ENCODE measurements around the gene AFTPH. TPM values are rescaled to one million over a fixed set of nuclear protein-coding genes. Genes with fewer than 3 reads are reported as not detected.

Gene AFTPH
- total RNA-seq, 1 experiment from 2014 or later: 17.9 TPM

DNA sequence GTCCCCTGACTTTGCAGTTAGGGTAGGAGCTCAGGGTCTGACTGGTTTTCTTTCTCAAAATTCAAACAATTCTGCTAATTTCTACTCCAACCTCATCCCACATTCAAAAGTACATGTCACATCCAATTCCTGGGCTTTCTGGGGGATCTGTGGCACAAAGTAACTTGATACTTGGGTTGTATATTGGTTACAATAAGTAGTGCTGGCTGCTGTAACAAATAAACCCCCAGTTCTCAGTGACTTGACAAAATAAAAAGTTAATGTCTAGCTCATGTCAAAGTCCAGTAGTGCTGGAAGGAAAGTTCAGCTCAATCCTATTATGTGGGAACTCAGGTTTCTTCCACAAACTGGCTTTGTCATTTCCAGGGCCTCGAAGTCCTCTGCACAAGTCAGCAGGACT, 47.1 kb upstream of the AFTPH start:
- TF ChIP-seq, protein P1, sequence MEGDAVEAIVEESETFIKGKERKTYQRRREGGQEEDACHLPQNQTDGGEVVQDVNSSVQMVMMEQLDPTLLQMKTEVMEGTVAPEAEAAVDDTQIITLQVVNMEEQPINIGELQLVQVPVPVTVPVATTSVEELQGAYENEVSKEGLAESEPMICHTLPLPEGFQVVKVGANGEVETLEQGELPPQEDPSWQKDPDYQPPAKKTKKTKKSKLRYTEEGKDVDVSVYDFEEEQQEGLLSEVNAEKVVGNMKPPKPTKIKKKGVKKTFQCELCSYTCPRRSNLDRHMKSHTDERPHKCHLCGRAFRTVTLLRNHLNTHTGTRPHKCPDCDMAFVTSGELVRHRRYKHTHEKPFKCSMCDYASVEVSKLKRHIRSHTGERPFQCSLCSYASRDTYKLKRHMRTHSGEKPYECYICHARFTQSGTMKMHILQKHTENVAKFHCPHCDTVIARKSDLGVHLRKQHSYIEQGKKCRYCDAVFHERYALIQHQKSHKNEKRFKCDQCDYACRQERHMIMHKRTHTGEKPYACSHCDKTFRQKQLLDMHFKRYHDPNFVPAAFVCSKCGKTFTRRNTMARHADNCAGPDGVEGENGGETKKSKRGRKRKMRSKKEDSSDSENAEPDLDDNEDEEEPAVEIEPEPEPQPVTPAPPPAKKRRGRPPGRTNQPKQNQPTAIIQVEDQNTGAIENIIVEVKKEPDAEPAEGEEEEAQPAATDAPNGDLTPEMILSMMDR (IDR thresholded peaks at IDR 0.05): no peak
- TF ChIP-seq TCF7L2 (IDR thresholded peaks at IDR 0.05; ENCODE audit: low read depth, low read length) (no peak), SIN3A (IDR thresholded peaks at IDR 0.05; ENCODE audit: borderline replicate concordance, insufficient read depth, low read depth, low read length) (no peak), POLR2AphosphoS5 (IDR thresholded peaks at IDR 0.05; ENCODE audit: low read depth, low read length) (no peak)
- TF ChIP-seq, protein P2, sequence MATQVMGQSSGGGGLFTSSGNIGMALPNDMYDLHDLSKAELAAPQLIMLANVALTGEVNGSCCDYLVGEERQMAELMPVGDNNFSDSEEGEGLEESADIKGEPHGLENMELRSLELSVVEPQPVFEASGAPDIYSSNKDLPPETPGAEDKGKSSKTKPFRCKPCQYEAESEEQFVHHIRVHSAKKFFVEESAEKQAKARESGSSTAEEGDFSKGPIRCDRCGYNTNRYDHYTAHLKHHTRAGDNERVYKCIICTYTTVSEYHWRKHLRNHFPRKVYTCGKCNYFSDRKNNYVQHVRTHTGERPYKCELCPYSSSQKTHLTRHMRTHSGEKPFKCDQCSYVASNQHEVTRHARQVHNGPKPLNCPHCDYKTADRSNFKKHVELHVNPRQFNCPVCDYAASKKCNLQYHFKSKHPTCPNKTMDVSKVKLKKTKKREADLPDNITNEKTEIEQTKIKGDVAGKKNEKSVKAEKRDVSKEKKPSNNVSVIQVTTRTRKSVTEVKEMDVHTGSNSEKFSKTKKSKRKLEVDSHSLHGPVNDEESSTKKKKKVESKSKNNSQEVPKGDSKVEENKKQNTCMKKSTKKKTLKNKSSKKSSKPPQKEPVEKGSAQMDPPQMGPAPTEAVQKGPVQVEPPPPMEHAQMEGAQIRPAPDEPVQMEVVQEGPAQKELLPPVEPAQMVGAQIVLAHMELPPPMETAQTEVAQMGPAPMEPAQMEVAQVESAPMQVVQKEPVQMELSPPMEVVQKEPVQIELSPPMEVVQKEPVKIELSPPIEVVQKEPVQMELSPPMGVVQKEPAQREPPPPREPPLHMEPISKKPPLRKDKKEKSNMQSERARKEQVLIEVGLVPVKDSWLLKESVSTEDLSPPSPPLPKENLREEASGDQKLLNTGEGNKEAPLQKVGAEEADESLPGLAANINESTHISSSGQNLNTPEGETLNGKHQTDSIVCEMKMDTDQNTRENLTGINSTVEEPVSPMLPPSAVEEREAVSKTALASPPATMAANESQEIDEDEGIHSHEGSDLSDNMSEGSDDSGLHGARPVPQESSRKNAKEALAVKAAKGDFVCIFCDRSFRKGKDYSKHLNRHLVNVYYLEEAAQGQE (IDR thresholded peaks at IDR 0.05; ENCODE audit: insufficient read depth in 1 of 2, low read depth in 2 of 2, low read length in 1 of 2): no peak
- POLR2A ChIA-PET: no interaction called here
- peaks cover 4% of the 10 kb centered on the region; the same call in 1 of the 2 replicates for H3K27me3 ChIP-seq (ENCODE audit: control insufficient read depth, insufficient read depth, low read length)
- intact Hi-C loops (cut with micrococcal nuclease; ENCODE audit: unreplicated experiment) (no loop called here), in situ Hi-C loops (cut with HindIII; ENCODE audit: low pct_unique_long_range_greater_than_20kb, low sequenced_read_pairs) (no loop called here)
- no TSS peak for BruUV-seq (replicated peaks)
- H3K4me1 ChIP-seq (ENCODE audit: control insufficient read depth, insufficient read depth, low read length): no peaks in the 10 kb centered on the region
- ATAC-seq: no peak
- no peak for DNase-seq (ENCODE audit: low read depth, low spot score)
- H3K27ac ChIP-seq (ENCODE audit: low read length): no peak overlapping the region
- H3K4me3 ChIP-seq (ENCODE audit: low read depth in 2 of 2, low read length in 2 of 2): no peak overlapping the region
- no peaks in the 10 kb centered on the region for H3K36me3 ChIP-seq (ENCODE audit: control insufficient read depth, insufficient read depth, low read length)
- CTCF ChIA-PET: no interaction called here
- H3K9me3 ChIP-seq (ENCODE audit: control insufficient read depth, insufficient read depth, low read depth, low read length): no peaks in the 10 kb centered on the region

DNA sequence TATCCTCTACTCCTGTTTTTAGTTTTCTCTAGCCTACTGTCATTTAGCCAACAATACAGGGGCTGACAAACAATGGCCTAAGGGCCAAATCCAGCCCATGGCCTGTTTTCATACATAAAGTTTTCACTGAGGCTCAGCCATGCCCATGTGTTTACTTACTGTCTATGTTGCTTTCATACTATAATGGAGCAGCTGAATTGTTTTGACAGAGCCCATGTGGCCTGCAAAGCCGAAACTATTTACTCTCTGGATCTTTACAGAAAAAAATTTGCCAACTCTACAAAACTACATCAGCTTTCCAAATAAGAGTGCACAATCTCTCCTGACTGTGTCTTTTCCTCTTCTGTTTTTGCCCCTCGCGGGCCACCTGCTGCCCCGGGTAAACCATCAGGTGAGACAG, 46.1 kb upstream of the AFTPH start:
- ChIA-PET POLR2A (no interaction called here), CTCF (no interaction called here)
- intact Hi-C loops (cut with micrococcal nuclease; ENCODE audit: unreplicated experiment): no loop called here
- no peak for DNase-seq (ENCODE audit: low read depth, low spot score)
- no peak overlapping the region for H3K4me3 ChIP-seq (ENCODE audit: low read depth in 2 of 2, low read length in 2 of 2)
- in situ Hi-C loops (cut with HindIII; ENCODE audit: low pct_unique_long_range_greater_than_20kb, low sequenced_read_pairs): no loop called here
- H3K27ac ChIP-seq (ENCODE audit: low read length): no peak overlapping the region
- no peaks in the 10 kb centered on the region for H3K4me1 ChIP-seq (ENCODE audit: control insufficient read depth, insufficient read depth, low read length)
- no peaks in the 10 kb centered on the region for H3K36me3 ChIP-seq (ENCODE audit: control insufficient read depth, insufficient read depth, low read length)
- ATAC-seq: no peak
- H3K9me3 ChIP-seq (ENCODE audit: control insufficient read depth, insufficient read depth, low read depth, low read length): no peaks in the 10 kb centered on the region
- no TSS peak for BruUV-seq (replicated peaks)
- H3K27me3 ChIP-seq (ENCODE audit: control insufficient read depth, insufficient read depth, low read length): peaks cover 6% of the 10 kb centered on the region; the same call in 1 of the 2 replicates
- TF ChIP-seq, protein P2 (IDR thresholded peaks at IDR 0.05; ENCODE audit: insufficient read depth in 1 of 2, low read depth in 2 of 2, low read length in 1 of 2): no peak
- TF ChIP-seq SIN3A (IDR thresholded peaks at IDR 0.05; ENCODE audit: borderline replicate concordance, insufficient read depth, low read depth, low read length): no peak
- no peak for TF ChIP-seq POLR2AphosphoS5 (IDR thresholded peaks at IDR 0.05; ENCODE audit: low read depth, low read length)
- no peak for TF ChIP-seq TCF7L2 (IDR thresholded peaks at IDR 0.05; ENCODE audit: low read depth, low read length)
- TF ChIP-seq, protein P1 (IDR thresholded peaks at IDR 0.05): no peak
